GM12878 (cell line): Measurements from ENCODE around the gene DDX39A. TPM values are rescaled to one million over a fixed set of nuclear protein-coding genes. Genes with fewer than 3 reads are reported as not detected.
"Not testable (repeated sequence)": the region's sequence is repeated elsewhere in the genome, so short reads cannot be mapped to it uniquely, and the experiment has no call there.

Source experiments
- ATAC-seq: fragments of 200-7000 bp; cut with Tn5 transposase; 3 replicates; pipeline ENCODE4 v1.9.1; 2020; ENCODE audit warnings: mild to moderate bottlenecking, moderate library complexity
- BruUV-seq: library from RNA; stranded (reverse); fragments of 400-500 nt; replicated peaks from 2 replicates; lab custom pipeline; 2021; lab: Mats Ljungman, UMichigan
- CTCF ChIA-PET: fragments of 300-600 bp; sonication (Branson Sonifier 250); formaldehyde crosslinking; extraction: SDS; loops from one replicate; lab custom pipeline; 2021; ENCODE audit warnings: inconsistent platforms; lab: Yijun Ruan, JAX
- POLR2A ChIA-PET: fragments of 350-600 bp; formaldehyde crosslinking; extraction: SDS; loops from one replicate; lab custom pipeline; 2021; ENCODE audit warnings: inconsistent platforms; lab: Charles Lee
- RAD21 ChIA-PET: fragments of 300-600 bp; sonication (Branson Sonifier 250); formaldehyde crosslinking; loops from one replicate; lab custom pipeline; 2023; ENCODE audit warnings: antibody characterized with exemption; ENCODE audit not compliant: unreplicated experiment; lab: Charles Lee
- SMC1A ChIA-PET: fragments of 300-600 bp; sonication (Branson Sonifier 250); formaldehyde crosslinking; loops from one replicate; lab custom pipeline; 2023; ENCODE audit not compliant: unreplicated experiment, uncharacterized antibody; lab: Charles Lee
- DNase-seq: peaks from one replicate; pipeline ENCODE4 v3.0.0-alpha.2; 2011; ENCODE audit warnings: low read depth, low spot score
- FAIRE-seq: peaks from 3 replicates; lab custom pipeline; 2011; peaks lifted over from hg19 to GRCh38; lab: Jason Lieb, UNC
- H2AFZ ChIP-seq: 2 replicates; pipeline ENCODE4 v1.6.0; 2011; ENCODE audit warnings: low read depth, low read length, control low read depth; ENCODE audit not compliant: control insufficient read depth
- H3K27ac ChIP-seq: 2 replicates; pipeline ENCODE4 v1.5.1; 2011; ENCODE audit warnings: control low read depth; ENCODE audit not compliant: control insufficient read depth, insufficient read depth
- H3K27me3 ChIP-seq, 2 experiments: replicated peaks in 1 of 2; 2 replicates each; pipeline versions ENCODE4 v1.6.0 to v1.6.1; 2011; ENCODE audit warnings: low read length in 1 of 2; ENCODE audit not compliant: control insufficient read depth in 2 of 2, insufficient read depth in 2 of 2
- H3K36me3 ChIP-seq, 2 experiments: 2 replicates each; pipeline ENCODE4 v1.5.1; 2011; ENCODE audit warnings: low read length in 1 of 2; ENCODE audit not compliant: control insufficient read depth in 2 of 2, insufficient read depth in 2 of 2
- H3K4me1 ChIP-seq: 2 replicates; pipeline ENCODE4 v1.6.1; 2011; ENCODE audit warnings: mild to moderate bottlenecking, low read length, moderate library complexity, mixed read lengths; ENCODE audit not compliant: control insufficient read depth, insufficient read depth
- H3K4me2 ChIP-seq: 2 replicates; pipeline ENCODE4 v1.6.0; 2011; ENCODE audit warnings: control low read depth; ENCODE audit not compliant: control insufficient read depth, insufficient read depth
- H3K4me3 ChIP-seq: fragments of 200-600 bp; sonication (generic); 2 replicates; pipeline ENCODE4 v1.5.1; 2016
- H3K79me2 ChIP-seq: 2 replicates; pipeline ENCODE4 v1.6.0; 2011; ENCODE audit warnings: low read length; ENCODE audit not compliant: control insufficient read depth, insufficient read depth
- H3K9ac ChIP-seq: 2 replicates; pipeline ENCODE4 v1.8.0; 2011; ENCODE audit warnings: low read length, control low read depth, mixed read lengths; ENCODE audit not compliant: control insufficient read depth, insufficient read depth
- H3K9me3 ChIP-seq: replicated peaks from 3 replicates; pipeline ENCODE4 v1.5.1; 2011; ENCODE audit warnings: mild to moderate bottlenecking, low read length; ENCODE audit not compliant: control insufficient read depth, insufficient read depth
- H4K20me1 ChIP-seq: 2 replicates; pipeline ENCODE4 v1.6.0; 2011; ENCODE audit not compliant: control insufficient read depth, insufficient read depth
- IKZF2 ChIP-seq, 2 experiments: fragments of 450-650 bp; IDR thresholded peaks; 2 replicates each; pipeline ENCODE4 v1.6.1; 2017; ENCODE audit warnings: mild to moderate bottlenecking in 2 of 2, moderate library complexity in 2 of 2
- WGBS: methylation state at CpG from one replicate; pipeline ENCODE4 v1.1.6; 2016; ENCODE audit warnings: low lambda C conversion rate; ENCODE audit not compliant: insufficient replicate concordance, insufficient coverage; ENCODE audit errors: missing lambda C conversion rate; 5-methylcytosine and 5-hydroxymethylcytosine counted together
- in situ Hi-C: fragments of 300-500 bp; cut with MboI; formaldehyde crosslinking; loops from 9 replicates; pipeline ENCODE4 v1.14.3; 2018; ENCODE audit warnings: mixed read lengths
- intact Hi-C: fragments of 100-400 bp; cut with micrococcal nuclease; formaldehyde crosslinking; loops from one replicate; pipeline ENCODE4 v1.14.2; 2022; ENCODE audit not compliant: unreplicated experiment
- polyA plus RNA-seq, 11 experiments: library from polyadenylated mRNA; depleted of rRNA in 4 of 11; unstranded in 6 of 11; stranded (reverse) in 5 of 11; fragments of >200 nt; fragmentation: Nextera tagmentation in 4 of 11; fragmentation: Illumina TruSeq in 1 of 11; extraction: Ambion mirVana in 4 of 11; extraction: Trizol in 1 of 11; gene quantifications; 1 replicate in 1 of 11; 2 replicates in 10 of 11; pipeline versions ENCODE4 v1.2.1 to v1.2.3, GENCODE V29; 2011 to 2016; ENCODE audit warnings: inconsistent platforms in 2 of 11, missing spikeins in 2 of 11, low read depth in 1 of 11
- total RNA-seq, 4 experiments: library from RNA; depleted of rRNA in 3 of 4; stranded (reverse); fragments of >200 nt in 3 of 4; fragmentation: Illumina TruSeq in 1 of 4; extraction: Trizol in 1 of 4; gene quantifications; 2 replicates each; pipeline versions ENCODE4 v1.2.1 to v1.2.3, GENCODE V29; 2013 to 2021
- TF ChIP-seq, protein P1 (sequence below): fragments of 450-650 bp; IDR thresholded peaks from 2 replicates; pipeline ENCODE4 v1.6.1; 2016; ENCODE audit warnings: mild to moderate bottlenecking

Gene DDX39A
- total and polyA plus RNA-seq, 10 of the 15 experiments (the other 5 are each of a cell fraction or from before 2014, with no cell fraction given): 113 to 378 (median 224) TPM

DNA sequence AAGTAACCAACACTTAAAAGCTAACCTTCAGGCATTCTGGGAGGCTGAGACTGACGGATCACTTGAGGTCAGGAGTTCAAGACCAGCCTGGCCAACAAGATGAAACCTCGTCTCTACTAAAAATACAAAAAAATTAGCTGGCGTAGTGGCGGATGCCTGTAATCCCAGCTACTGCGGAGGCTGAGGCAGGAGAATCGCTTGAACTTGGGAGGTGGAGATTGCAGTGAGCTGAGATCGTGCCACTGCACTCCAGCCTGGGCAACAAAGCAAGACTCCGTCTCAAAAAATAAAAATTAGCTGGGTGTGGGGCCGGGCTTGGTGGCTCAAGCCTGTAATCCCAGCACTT lies 55.1 kb downstream of the DDX39A start:
- DNase-seq, H3K79me2 ChIP-seq, in situ Hi-C loops, H4K20me1 ChIP-seq, H3K27me3 ChIP-seq, intact Hi-C loops, H3K9me3 ChIP-seq, ATAC-seq, FAIRE-seq, H3K36me3 ChIP-seq, BruUV-seq: not testable (repeated sequence)
- Histone ChIP-seq H2AFZ (peak overlapping the region; percentile 87), H3K9ac (peak overlapping the region; percentile 65; the same call in 1 of the 2 replicates), H3K4me1 (peaks cover 42% of the 10 kb centered on the region), H3K27ac (peak overlapping the region; percentile 72), H3K4me2 (peak overlapping the region; percentile 87), H3K4me3 (peak overlapping the region; percentile 73)
- POLR2A ChIA-PET: interaction anchor here (1.0 to 10.8 kb wide), 8 partner anchors 8 to 234 kb away, joined by 4 to 331 read pairs (median 6); partner anchors contain the start of gene ADGRE5
- WGBS: 72% methylated on average over 9 of the region's 9 CpGs
- SMC1A ChIA-PET: interaction anchor here (1.0 to 17.2 kb wide), 8 partner anchors 9 to 116 kb away, joined by 3 to 297 read pairs (median 7); partner anchors contain the start of genes ADGRE5 and DDX39A
- TF ChIP-seq, protein P1, sequence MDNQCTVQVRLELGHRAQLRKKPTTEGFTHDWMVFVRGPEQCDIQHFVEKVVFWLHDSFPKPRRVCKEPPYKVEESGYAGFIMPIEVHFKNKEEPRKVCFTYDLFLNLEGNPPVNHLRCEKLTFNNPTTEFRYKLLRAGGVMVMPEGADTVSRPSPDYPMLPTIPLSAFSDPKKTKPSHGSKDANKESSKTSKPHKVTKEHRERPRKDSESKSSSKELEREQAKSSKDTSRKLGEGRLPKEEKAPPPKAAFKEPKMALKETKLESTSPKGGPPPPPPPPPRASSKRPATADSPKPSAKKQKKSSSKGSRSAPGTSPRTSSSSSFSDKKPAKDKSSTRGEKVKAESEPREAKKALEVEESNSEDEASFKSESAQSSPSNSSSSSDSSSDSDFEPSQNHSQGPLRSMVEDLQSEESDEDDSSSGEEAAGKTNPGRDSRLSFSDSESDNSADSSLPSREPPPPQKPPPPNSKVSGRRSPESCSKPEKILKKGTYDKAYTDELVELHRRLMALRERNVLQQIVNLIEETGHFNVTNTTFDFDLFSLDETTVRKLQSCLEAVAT: peak; percentile 90
- peak in 1 of 2 experiments; percentile 2; a peak in 1 of 4 replicates for TF ChIP-seq IKZF2 (IDR thresholded peaks at IDR 0.05)
- RAD21 ChIA-PET: interaction anchor here (0.8 to 12.1 kb wide), 9 partner anchors 11 to 70 kb away, joined by 3 to 270 read pairs (median 4); partner anchors contain the start of gene ADGRE5
- CTCF ChIA-PET: interaction anchor here (1.1 to 7.6 kb wide), 11 partner anchors 9 to 227 kb away, joined by 3 to 125 read pairs (median 6); partner anchors contain the start of genes ADGRE5 and ASF1B
